K562 (cell line): ENCODE data around the gene PI16. TPM values are rescaled to one million over a fixed set of nuclear protein-coding genes. Genes with fewer than 3 reads are reported as not detected.

ENCODE experiments used
- ARID3B ChIP-seq: fragments of 250-450 bp; sonication (Bioruptor Pico); IDR thresholded peaks from 2 replicates; pipeline ENCODE4 v1.4.0; 2020; ENCODE audit warnings: borderline replicate concordance
- CSDE1 ChIP-seq, 2 experiments: fragments of 450-650 bp; IDR thresholded peaks; 2 replicates each; pipeline ENCODE4 v1.6.1; 2016; ENCODE audit warnings: mild to moderate bottlenecking in 1 of 2
- GTF2A2 ChIP-seq: IDR thresholded peaks from 2 replicates; pipeline ENCODE4 v1.6.1; 2016; ENCODE audit warnings: mild to moderate bottlenecking, missing genetic modification characterization, missing compliant biosample characterization
- HLTF ChIP-seq: fragments of 450-650 bp; IDR thresholded peaks from 2 replicates; pipeline ENCODE4 v1.6.1; 2016
- NCOA4 ChIP-seq: fragments of 450-650 bp; IDR thresholded peaks from 2 replicates; pipeline ENCODE4 v1.6.1; 2018; ENCODE audit warnings: mild to moderate bottlenecking; ENCODE audit not compliant: partially characterized antibody
- NCOR1 ChIP-seq: fragments of 450-650 bp; IDR thresholded peaks from 2 replicates; pipeline ENCODE4 v1.6.1; 2016; ENCODE audit warnings: mild to moderate bottlenecking, moderate library complexity
- PRPF4 ChIP-seq: fragments of 200-400 bp; formaldehyde crosslinking; IDR thresholded peaks from one replicate; pipeline ENCODE4 v1.6.1; 2017; ENCODE audit warnings: low read length, low read depth, mild to moderate bottlenecking; ENCODE audit not compliant: insufficient read depth, poor library complexity, severe bottlenecking
- RB1 ChIP-seq: fragments of 450-650 bp; IDR thresholded peaks from 2 replicates; pipeline ENCODE4 v1.6.1; 2017; ENCODE audit warnings: low read depth, mild to moderate bottlenecking
- SAFB ChIP-seq: fragments of 200-400 bp; formaldehyde crosslinking; IDR thresholded peaks from 2 replicates; pipeline ENCODE4 v1.6.1; 2017; ENCODE audit warnings: low read depth, low read length, borderline replicate concordance
- SAP30 ChIP-seq: fragments of 200-600 bp; sonication (generic); IDR thresholded peaks from 2 replicates; pipeline ENCODE4 v1.6.1; 2012; ENCODE audit warnings: borderline replicate concordance, low read depth, mild to moderate bottlenecking, moderate library complexity, low read length, control low read depth, inconsistent platforms; ENCODE audit not compliant: insufficient read depth, poor library complexity, severe bottlenecking
- STAG1 ChIP-seq: sonication (generic); formaldehyde crosslinking; IDR thresholded peaks from 2 replicates; pipeline ENCODE4 v1.5.0; 2020; ENCODE audit warnings: missing genetic modification reagents, borderline replicate concordance
- TRIM24 ChIP-seq, 2 experiments: fragments of 450-650 bp; IDR thresholded peaks; 2 replicates each; pipeline ENCODE4 v1.6.1; 2016
- ZNF324 ChIP-seq: fragments of 250-450 bp; sonication (Bioruptor Pico); IDR thresholded peaks from 2 replicates; pipeline ENCODE4 v1.4.0; 2020; ENCODE audit warnings: mild to moderate bottlenecking
- ZNF699 ChIP-seq: fragments of 250-450 bp; sonication (Bioruptor Pico); IDR thresholded peaks from 2 replicates; pipeline ENCODE4 v1.8.0; 2021; ENCODE audit warnings: mild to moderate bottlenecking, moderate library complexity; ENCODE audit not compliant: insufficient replicate concordance
- polyA plus RNA-seq, 8 experiments: library from polyadenylated mRNA; depleted of rRNA in 4 of 8; stranded (reverse) in 5 of 8; unstranded in 3 of 8; fragments of >200 nt; fragmentation: Nextera tagmentation in 2 of 8; fragmentation: Illumina TruSeq in 1 of 8; extraction: Ambion mirVana in 2 of 8; extraction: Trizol in 1 of 8; gene quantifications; 2 replicates each; pipeline versions ENCODE4 v1.2.1 to v1.2.3, GENCODE V29; 2011 to 2014; ENCODE audit warnings: inconsistent platforms in 1 of 8, missing spikeins in 1 of 8
- total RNA-seq, 7 experiments: library from RNA; depleted of rRNA in 6 of 7; stranded (reverse); fragments of >200 nt in 6 of 7; fragmentation: Illumina TruSeq in 2 of 7; extraction: Trizol in 2 of 7; gene quantifications; 2 replicates each; pipeline versions ENCODE4 v1.2.1 to v1.2.3, GENCODE V29; 2011 to 2021; ENCODE audit warnings: low replicate concordance in 1 of 7
- TF ChIP-seq, protein P1 (sequence below): fragments of 150-350 bp; conservative IDR thresholded peaks from 2 replicates; pipeline ENCODE4 v1.6.1; 2014; ENCODE audit warnings: low read length
- TF ChIP-seq, protein P2 (sequence below), 2 experiments: fragments of 250-450 bp in 1 of 2; fragments of 450-650 bp in 1 of 2; sonication (Bioruptor Pico) in 1 of 2; IDR thresholded peaks; 2 replicates each; pipeline versions ENCODE4 v1.6.1 to v1.8.0; 2016 to 2021; ENCODE audit warnings: mild to moderate bottlenecking in 2 of 2, moderate library complexity in 2 of 2, missing compliant biosample characterization in 1 of 2, missing genetic modification characterization in 1 of 2
- TF ChIP-seq, protein P3 (sequence below), 3 experiments: fragments of 200-800 bp in 1 of 3; fragments of 250-450 bp in 1 of 3; fragments of 450-650 bp in 1 of 3; sonication (Bioruptor Pico) in 1 of 3; sonication (Bioruptor generic) in 1 of 3; formaldehyde crosslinking in 1 of 3; IDR thresholded peaks; 2 replicates each; pipeline versions ENCODE4 v1.6.1 to v1.8.0; 2016 to 2022; ENCODE audit warnings: mild to moderate bottlenecking in 2 of 3, missing genetic modification characterization in 2 of 3, missing compliant biosample characterization in 1 of 3, moderate library complexity in 1 of 3

The PI16 gene
- total and polyA plus RNA-seq, 9 of the 15 experiments (the other 6 are each of a cell fraction or from before 2014, with no cell fraction given) = 0.06 to 0.18 TPM; not detected in 7

DNA sequence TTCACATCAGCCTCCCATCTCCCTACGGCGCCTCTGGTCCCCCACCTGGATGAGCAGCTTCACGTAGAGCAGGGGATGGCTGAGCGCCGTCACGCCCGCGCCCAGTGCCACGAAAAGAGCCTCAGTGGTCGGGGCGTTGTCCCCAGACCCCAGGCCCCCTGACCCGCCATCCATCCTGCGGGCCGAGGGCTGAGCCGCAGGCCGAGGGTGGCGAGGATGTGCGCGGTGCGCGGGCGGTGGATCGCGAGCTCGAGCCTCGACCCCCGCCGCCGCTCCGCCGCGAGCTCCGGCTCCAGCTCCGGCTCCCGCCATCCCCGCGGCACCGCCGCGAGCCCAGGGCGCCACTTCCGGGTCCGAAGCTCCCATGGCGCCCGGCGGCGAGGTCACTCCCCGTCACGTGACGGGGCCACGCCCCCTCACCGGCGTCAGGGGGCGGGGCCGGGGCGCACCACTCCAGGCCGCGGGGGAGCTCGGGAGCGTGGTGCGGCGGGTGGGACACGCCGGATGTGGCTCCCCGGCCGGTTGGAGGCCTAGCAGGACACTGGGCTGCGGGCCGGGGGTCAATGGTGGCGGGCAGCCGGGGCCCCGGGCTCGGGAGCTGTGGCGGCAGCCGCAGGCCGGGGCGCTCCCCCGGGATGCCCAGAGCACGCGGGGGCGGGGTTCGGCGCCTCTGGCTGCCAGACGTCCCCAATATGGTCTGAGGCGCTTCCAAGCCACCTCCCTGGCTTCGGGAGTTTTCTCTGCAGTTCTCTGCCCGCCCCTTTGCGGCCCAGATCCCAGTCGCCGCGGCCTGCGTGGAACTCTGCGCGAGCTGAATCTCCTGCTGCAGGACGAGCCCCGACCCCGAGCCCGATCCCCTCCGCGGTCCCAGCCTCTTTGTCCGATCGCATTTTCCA lies 31.5 kb downstream of the PI16 start, which contains the start of gene MTCH1 (continued):
- TF ChIP-seq, protein P1, sequence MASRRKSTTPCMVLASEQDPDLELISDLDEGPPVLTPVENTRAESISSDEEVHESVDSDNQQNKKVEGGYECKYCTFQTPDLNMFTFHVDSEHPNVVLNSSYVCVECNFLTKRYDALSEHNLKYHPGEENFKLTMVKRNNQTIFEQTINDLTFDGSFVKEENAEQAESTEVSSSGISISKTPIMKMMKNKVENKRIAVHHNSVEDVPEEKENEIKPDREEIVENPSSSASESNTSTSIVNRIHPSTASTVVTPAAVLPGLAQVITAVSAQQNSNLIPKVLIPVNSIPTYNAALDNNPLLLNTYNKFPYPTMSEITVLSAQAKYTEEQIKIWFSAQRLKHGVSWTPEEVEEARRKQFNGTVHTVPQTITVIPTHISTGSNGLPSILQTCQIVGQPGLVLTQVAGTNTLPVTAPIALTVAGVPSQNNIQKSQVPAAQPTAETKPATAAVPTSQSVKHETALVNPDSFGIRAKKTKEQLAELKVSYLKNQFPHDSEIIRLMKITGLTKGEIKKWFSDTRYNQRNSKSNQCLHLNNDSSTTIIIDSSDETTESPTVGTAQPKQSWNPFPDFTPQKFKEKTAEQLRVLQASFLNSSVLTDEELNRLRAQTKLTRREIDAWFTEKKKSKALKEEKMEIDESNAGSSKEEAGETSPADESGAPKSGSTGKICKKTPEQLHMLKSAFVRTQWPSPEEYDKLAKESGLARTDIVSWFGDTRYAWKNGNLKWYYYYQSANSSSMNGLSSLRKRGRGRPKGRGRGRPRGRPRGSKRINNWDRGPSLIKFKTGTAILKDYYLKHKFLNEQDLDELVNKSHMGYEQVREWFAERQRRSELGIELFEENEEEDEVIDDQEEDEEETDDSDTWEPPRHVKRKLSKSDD = peak; percentile 64; the same call in 1 of the 2 replicates
- TF ChIP-seq STAG1 (CRISPR knock-in tag) (no peak; the same call in 1 of the 2 replicates), NCOR1 (no peak), SAP30 (peak; percentile 91), ZNF699 (CRISPR knock-in tag) (no peak), SAFB (0 out of 2 replicates have a peak, but pooled peaks have one; percentile 18), TRIM24 (IDR thresholded peaks at IDR 0.05) (peak in 1 of 2 experiments; percentile 36; a peak in 1 of 4 replicates), NCOA4 (no peak), RB1 (peak; percentile 99), ARID3B (CRISPR knock-in tag) (peak; percentile 58; the same call in 1 of the 2 replicates), HLTF (peak; percentile 35; the same call in 1 of the 2 replicates), CSDE1 (IDR thresholded peaks at IDR 0.05) (peak in 1 of 2 experiments; percentile 50; a peak in 1 of 4 replicates), ZNF324 (CRISPR knock-in tag) (no peak), PRPF4 (no peak), GTF2A2 (tag) (no peak)
- TF ChIP-seq, protein P2, sequence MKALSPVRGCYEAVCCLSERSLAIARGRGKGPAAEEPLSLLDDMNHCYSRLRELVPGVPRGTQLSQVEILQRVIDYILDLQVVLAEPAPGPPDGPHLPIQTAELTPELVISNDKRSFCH (CRISPR knock-in tag; IDR thresholded peaks at IDR 0.05) = no peak
- TF ChIP-seq, protein P2 (tag; IDR thresholded peaks at IDR 0.05) = peak; percentile 84
- TF ChIP-seq, protein P3, sequence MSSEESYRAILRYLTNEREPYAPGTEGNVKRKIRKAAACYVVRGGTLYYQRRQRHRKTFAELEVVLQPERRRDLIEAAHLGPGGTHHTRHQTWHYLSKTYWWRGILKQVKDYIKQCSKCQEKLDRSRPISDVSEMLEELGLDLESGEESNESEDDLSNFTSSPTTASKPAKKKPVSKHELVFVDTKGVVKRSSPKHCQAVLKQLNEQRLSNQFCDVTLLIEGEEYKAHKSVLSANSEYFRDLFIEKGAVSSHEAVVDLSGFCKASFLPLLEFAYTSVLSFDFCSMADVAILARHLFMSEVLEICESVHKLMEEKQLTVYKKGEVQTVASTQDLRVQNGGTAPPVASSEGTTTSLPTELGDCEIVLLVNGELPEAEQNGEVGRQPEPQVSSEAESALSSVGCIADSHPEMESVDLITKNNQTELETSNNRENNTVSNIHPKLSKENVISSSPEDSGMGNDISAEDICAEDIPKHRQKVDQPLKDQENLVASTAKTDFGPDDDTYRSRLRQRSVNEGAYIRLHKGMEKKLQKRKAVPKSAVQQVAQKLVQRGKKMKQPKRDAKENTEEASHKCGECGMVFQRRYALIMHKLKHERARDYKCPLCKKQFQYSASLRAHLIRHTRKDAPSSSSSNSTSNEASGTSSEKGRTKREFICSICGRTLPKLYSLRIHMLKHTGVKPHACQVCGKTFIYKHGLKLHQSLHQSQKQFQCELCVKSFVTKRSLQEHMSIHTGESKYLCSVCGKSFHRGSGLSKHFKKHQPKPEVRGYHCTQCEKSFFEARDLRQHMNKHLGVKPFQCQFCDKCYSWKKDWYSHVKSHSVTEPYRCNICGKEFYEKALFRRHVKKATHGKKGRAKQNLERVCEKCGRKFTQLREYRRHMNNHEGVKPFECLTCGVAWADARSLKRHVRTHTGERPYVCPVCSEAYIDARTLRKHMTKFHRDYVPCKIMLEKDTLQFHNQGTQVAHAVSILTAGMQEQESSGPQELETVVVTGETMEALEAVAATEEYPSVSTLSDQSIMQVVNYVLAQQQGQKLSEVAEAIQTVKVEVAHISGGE (CRISPR knock-in tag; IDR thresholded peaks at IDR 0.05) = peak in 1 of 3 experiments; percentile 78; a peak in 2 of 6 replicates
